SK-N-MC (cell line): Measurements from ENCODE around the gene IMPA2.

Experiments
- EZH2 ChIP-seq: fragments of 200-600 bp; sonication (generic); IDR thresholded peaks from one replicate; pipeline ENCODE4 v1.6.1; 2017; ENCODE audit warnings: antibody characterized with exemption
- FOXP2 ChIP-seq: optimal IDR thresholded peaks from 2 replicates; pipeline ENCODE3; 2011; ENCODE audit warnings: mild to moderate bottlenecking, moderate library complexity; ENCODE audit not compliant: insufficient read depth; ENCODE audit errors: extremely low read length, control extremely low read depth
- POLR2AphosphoS5 ChIP-seq: IDR thresholded peaks from 2 replicates; pipeline ENCODE4 v1.6.1; 2012; ENCODE audit warnings: mild to moderate bottlenecking, low read depth, low read length, borderline replicate concordance

- TF ChIP-seq EZH2: no peak
- no peak for TF ChIP-seq POLR2AphosphoS5
- TF ChIP-seq FOXP2: no peak
Observed at GRCh38 chr18:11972371-11973174, 8.7 kb upstream of the IMPA2 start.
